GM19240 (cell line): ENCODE data around the gene SCAF1.
"Not testable (repeated sequence)": the region's sequence is repeated elsewhere in the genome, so short reads cannot be mapped to it uniquely, and the experiment has no call there.

Experiments
- DNase-seq: peaks from one replicate; pipeline ENCODE4 v3.0.0; 2011; ENCODE audit warnings: low spot score; ENCODE audit not compliant: insufficient read length

Gene SCAF1

GRCh38 chr19:49616532-49616931, 25.5 kb upstream of the SCAF1 start:
- no peak for DNase-seq

- DNase-seq = no peak
Observed at GRCh38 chr19:49616945-49617344, 25.1 kb upstream of the SCAF1 start.

- not testable (repeated sequence) for DNase-seq
Observed at GRCh38 chr19:49617860-49618259, 24.1 kb upstream of the SCAF1 start.

- DNase-seq = no peak
Observed at GRCh38 chr19:49624967-49625910, 16.8 kb upstream of the SCAF1 start.

GRCh38 chr19:49626226-49626625, 15.8 kb upstream of the SCAF1 start:
- no peak for DNase-seq

GRCh38 chr19:49629659-49630058, 12.3 kb upstream of the SCAF1 start:
- DNase-seq = no peak

GRCh38 chr19:49631014-49631588, 10.9 kb upstream of the SCAF1 start:
- no peak for DNase-seq

GRCh38 chr19:49631610-49632192, 10.3 kb upstream of the SCAF1 start:
- no peak for DNase-seq

GRCh38 chr19:49632576-49632975, 9.4 kb upstream of the SCAF1 start:
- DNase-seq = no peak

GRCh38 chr19:49633273-49633672, 8.7 kb upstream of the SCAF1 start:
- not testable (repeated sequence) for DNase-seq

- DNase-seq = no peak
Observed at GRCh38 chr19:49635530-49636232, 6.3 kb upstream of the SCAF1 start.

GRCh38 chr19:49636233-49636932, 5.6 kb upstream of the SCAF1 start:
- DNase-seq = no peak

GRCh38 chr19:49637821-49638738, 3.9 kb upstream of the SCAF1 start:
- no peak for DNase-seq

- no peak for DNase-seq
Observed at GRCh38 chr19:49639401-49640112, 2.5 kb upstream of the SCAF1 start.

- DNase-seq = peak; percentile 93
Observed at GRCh38 chr19:49640113-49640898, 1.7 kb upstream of the SCAF1 start, which contains the start of gene RRAS. Gene RRAS (minus strand): TSS chr19:49640143. CDS start chr19:49640098, 45 bp downstream.

- no peak for DNase-seq
Observed at GRCh38 chr19:49642492-49643035, 555 bp downstream of the SCAF1 start.

- no peak for DNase-seq
Observed at GRCh38 chr19:49643466-49643865, 1.5 kb downstream of the SCAF1 start.

- DNase-seq = no peak
Observed at GRCh38 chr19:49645592-49645991, 3.6 kb downstream of the SCAF1 start.
